GM12875 (cell line): Measurements from ENCODE around the gene FLAD1.

Experiments
- H3K4me3 ChIP-seq: one replicate; pipeline ENCODE4 v1.5.1; 2011; ENCODE audit warnings: low read depth, low read length, control low read depth
- CTCF ChIP-seq: IDR thresholded peaks from 2 replicates; pipeline ENCODE4 v1.5.1; 2011; ENCODE audit warnings: low read depth, mild to moderate bottlenecking, control low read depth, inconsistent platforms, low read length, moderate library complexity, borderline replicate concordance; ENCODE audit not compliant: insufficient read depth

Gene FLAD1

GRCh38 chr1:154963643-154964042, 19.5 kb upstream of the FLAD1 start:
- no peak for TF ChIP-seq CTCF
- H3K4me3 ChIP-seq, result no peak overlapping the region

GRCh38 chr1:154964359-154964758, 18.8 kb upstream of the FLAD1 start:
- H3K4me3 ChIP-seq, result no peak overlapping the region
- TF ChIP-seq CTCF, result no peak

- TF ChIP-seq CTCF, result no peak
- H3K4me3 ChIP-seq, result no peak overlapping the region
Measured at GRCh38 chr1:154966111-154966510, 17.0 kb upstream of the FLAD1 start.

GRCh38 chr1:154967331-154967950, 15.7 kb upstream of the FLAD1 start:
- TF ChIP-seq CTCF, result no peak
- H3K4me3 ChIP-seq, result no peak overlapping the region

GRCh38 chr1:154968731-154969130, 14.4 kb upstream of the FLAD1 start:
- TF ChIP-seq CTCF, result no peak
- no peak overlapping the region for H3K4me3 ChIP-seq

- no peak overlapping the region for H3K4me3 ChIP-seq
- no peak for TF ChIP-seq CTCF
Measured at GRCh38 chr1:154969246-154969645, 13.9 kb upstream of the FLAD1 start.

- no peak for TF ChIP-seq CTCF
- peak overlapping the region; percentile 28 for H3K4me3 ChIP-seq
Measured at GRCh38 chr1:154969860-154970452, 13.2 kb upstream of the FLAD1 start.
